ENCODE measurements around the gene ERMP1. TPM values are rescaled to one million over a fixed set of nuclear protein-coding genes. Genes with fewer than 3 reads are reported as not detected.
"Not testable (repeated sequence)": the region's sequence is repeated elsewhere in the genome, so short reads cannot be mapped to it uniquely, and the experiment has no call there.

Gene ERMP1
- total RNA-seq, result 10 to 100 TPM; 23.2 to 24.0 TPM

GRCh38 chr9:5832538-5833529 is at the start of gene ERMP1:
Gene ERMP1 (minus strand): TSS chr9:5833117. CDS start chr9:5833027, 90 bp downstream.
- Mint-ChIP-seq H3K36me3 (peaks cover 13% of the 10 kb centered on the region), H3K27me3 (no peaks in the 10 kb centered on the region), H3K9me3 (no peaks in the 10 kb centered on the region), H3K27ac (peak within 1 kb of the TSS; percentile 65), H3K4me1 (ENCODE audit: low read depth) (peaks cover 42% of the 10 kb centered on the region), H3K4me3 (peak within 1 kb of the TSS; percentile 86)
- ChIA-PET POLR2A (interaction anchor here (0.6 to 2.6 kb wide), 9 partner anchors 9 to 224 kb away, joined by 3 to 13 read pairs (median 3); partner anchors contain the start of gene RANBP6), CTCF (interaction anchor here (0.7 to 6.2 kb wide), 28 partner anchors 10 to 230 kb away, joined by 3 to 55 read pairs (median 4); partner anchors contain the start of gene RIC1)
- intact Hi-C loops (cut with micrococcal nuclease), result loop anchor here (1.0 to 5.0 kb wide), 7 partner anchors 9 to 1156 kb away; partner anchors contain the start of genes CD274, CDC37L1 and RIC1
- DNase-seq, result peak; percentile 94

GRCh38 chr9:5882244-5883012 is 49.5 kb upstream of the ERMP1 start:
- H3K4me1 Mint-ChIP-seq (ENCODE audit: low read depth); H3K9me3 Mint-ChIP-seq; H3K27ac Mint-ChIP-seq; POLR2A ChIA-PET; H3K27me3 Mint-ChIP-seq; H3K36me3 Mint-ChIP-seq; DNase-seq; H3K4me3 Mint-ChIP-seq; intact Hi-C loops (cut with micrococcal nuclease): not testable (repeated sequence)
- CTCF ChIA-PET, result interaction anchor here (7.7 kb wide), 1 partner anchor 170 kb away, joined by 166 read pairs; no protein-coding TSS in a partner anchor

- no peak overlapping the region for H3K4me3 Mint-ChIP-seq
- H3K4me1 Mint-ChIP-seq (ENCODE audit: low read depth), result peaks cover 2% of the 10 kb centered on the region
- no peaks in the 10 kb centered on the region for H3K27me3 Mint-ChIP-seq
- H3K27ac Mint-ChIP-seq, result no peak overlapping the region
- ChIA-PET CTCF (interaction anchor here (1.0 to 1.5 kb wide), 4 partner anchors 25 to 427 kb away, joined by 3 to 5 read pairs (median 4); no protein-coding TSS in a partner anchor), POLR2A (no interaction called here)
- no peak for DNase-seq
- no peaks in the 10 kb centered on the region for H3K36me3 Mint-ChIP-seq
- intact Hi-C loops (cut with micrococcal nuclease), result no loop called here
- H3K9me3 Mint-ChIP-seq, result no peaks in the 10 kb centered on the region
These were observed 46.7 kb upstream of the ERMP1 start for GRCh38 chr9:5879419-5880181.

GRCh38 chr9:5876711-5877110 is 43.8 kb upstream of the ERMP1 start:
- Mint-ChIP-seq H3K4me3 (no peak overlapping the region), H3K9me3 (no peaks in the 10 kb centered on the region), H3K4me1 (ENCODE audit: low read depth) (peaks cover 2% of the 10 kb centered on the region), H3K27ac (no peak overlapping the region), H3K27me3 (no peaks in the 10 kb centered on the region), H3K36me3 (no peaks in the 10 kb centered on the region)
- ChIA-PET CTCF (no interaction called here), POLR2A (no interaction called here)
- no peak for DNase-seq
- intact Hi-C loops (cut with micrococcal nuclease), result no loop called here

GRCh38 chr9:5876026-5876425 is 43.1 kb upstream of the ERMP1 start:
- no peak for DNase-seq
- intact Hi-C loops (cut with micrococcal nuclease), result no loop called here
- no peaks in the 10 kb centered on the region for H3K9me3 Mint-ChIP-seq
- CTCF ChIA-PET, result interaction anchor here (0.7 kb wide), 1 partner anchor 11 kb away, joined by 4 read pairs; no protein-coding TSS in a partner anchor
- H3K27ac Mint-ChIP-seq, result no peak overlapping the region
- H3K4me3 Mint-ChIP-seq, result no peak overlapping the region
- H3K27me3 Mint-ChIP-seq, result no peaks in the 10 kb centered on the region
- no peaks in the 10 kb centered on the region for H3K36me3 Mint-ChIP-seq
- POLR2A ChIA-PET, result no interaction called here
- H3K4me1 Mint-ChIP-seq (ENCODE audit: low read depth), result peaks cover 2% of the 10 kb centered on the region

GRCh38 chr9:5874048-5874447 is 41.1 kb upstream of the ERMP1 start:
- no peaks in the 10 kb centered on the region for H3K36me3 Mint-ChIP-seq
- POLR2A ChIA-PET, result no interaction called here
- H3K9me3 Mint-ChIP-seq, result no peaks in the 10 kb centered on the region
- no peaks in the 10 kb centered on the region for H3K27me3 Mint-ChIP-seq
- CTCF ChIA-PET, result interaction anchor here (1.5 to 2.0 kb wide), 2 partner anchors 10 to 12 kb away, joined by 4 to 10 read pairs; no protein-coding TSS in a partner anchor
- intact Hi-C loops (cut with micrococcal nuclease), result loop anchor here (2.0 kb wide), 1 partner anchor 73 kb away; no protein-coding TSS in a partner anchor
- no peak for DNase-seq
- no peak overlapping the region for H3K27ac Mint-ChIP-seq
- H3K4me3 Mint-ChIP-seq, result no peak overlapping the region
- peaks cover 11% of the 10 kb centered on the region for H3K4me1 Mint-ChIP-seq (ENCODE audit: low read depth)

- Mint-ChIP-seq H3K4me3 (no peak overlapping the region), H3K36me3 (no peaks in the 10 kb centered on the region), H3K27ac (no peak overlapping the region), H3K4me1 (ENCODE audit: low read depth) (peaks cover 11% of the 10 kb centered on the region), H3K27me3 (no peaks in the 10 kb centered on the region), H3K9me3 (no peaks in the 10 kb centered on the region)
- DNase-seq, result no peak
- ChIA-PET POLR2A (no interaction called here), CTCF (interaction anchor here (1.5 to 2.0 kb wide), 2 partner anchors 10 to 13 kb away, joined by 4 to 10 read pairs; no protein-coding TSS in a partner anchor)
- intact Hi-C loops (cut with micrococcal nuclease), result no loop called here
These were observed 40.5 kb upstream of the ERMP1 start for GRCh38 chr9:5873439-5873838.

- Mint-ChIP-seq H3K36me3 (no peaks in the 10 kb centered on the region), H3K4me1 (ENCODE audit: low read depth) (peaks cover 11% of the 10 kb centered on the region), H3K4me3 (no peak overlapping the region), H3K27ac (no peak overlapping the region), H3K9me3 (no peaks in the 10 kb centered on the region), H3K27me3 (no peaks in the 10 kb centered on the region)
- POLR2A ChIA-PET, result no interaction called here
- no peak for DNase-seq
- CTCF ChIA-PET, result interaction anchor here (0.7 to 1.5 kb wide), 2 partner anchors 9 to 318 kb away, joined by 4 read pairs; no protein-coding TSS in a partner anchor
- intact Hi-C loops (cut with micrococcal nuclease), result no loop called here
These were observed 39.6 kb upstream of the ERMP1 start for GRCh38 chr9:5872511-5872910.

GRCh38 chr9:5871785-5872184 is 38.9 kb upstream of the ERMP1 start:
- ChIA-PET CTCF (interaction anchor here (3.4 kb wide), 1 partner anchor 14 kb away, joined by 19 read pairs; no protein-coding TSS in a partner anchor), POLR2A (no interaction called here)
- DNase-seq, result no peak
- Mint-ChIP-seq H3K27me3 (no peaks in the 10 kb centered on the region), H3K4me3 (no peak overlapping the region), H3K27ac (no peak overlapping the region), H3K9me3 (no peaks in the 10 kb centered on the region), H3K4me1 (ENCODE audit: low read depth) (peaks cover 11% of the 10 kb centered on the region), H3K36me3 (peaks cover 2% of the 10 kb centered on the region)
- intact Hi-C loops (cut with micrococcal nuclease), result no loop called here

GRCh38 chr9:5870691-5871090 is 37.8 kb upstream of the ERMP1 start:
- H3K27me3 Mint-ChIP-seq, result no peaks in the 10 kb centered on the region
- ChIA-PET POLR2A (no interaction called here), CTCF (interaction anchor here (1.1 to 3.4 kb wide), 4 partner anchors 13 to 184 kb away, joined by 4 to 19 read pairs (median 12); partner anchors contain the start of gene ERMP1)
- no peak for DNase-seq
- peaks cover 9% of the 10 kb centered on the region for H3K4me1 Mint-ChIP-seq (ENCODE audit: low read depth)
- H3K9me3 Mint-ChIP-seq, result no peaks in the 10 kb centered on the region
- no peak overlapping the region for H3K27ac Mint-ChIP-seq
- intact Hi-C loops (cut with micrococcal nuclease), result no loop called here
- H3K36me3 Mint-ChIP-seq, result peaks cover 3% of the 10 kb centered on the region
- H3K4me3 Mint-ChIP-seq, result no peak overlapping the region

- intact Hi-C loops (cut with micrococcal nuclease), result no loop called here
- H3K9me3 Mint-ChIP-seq, result no peaks in the 10 kb centered on the region
- H3K27me3 Mint-ChIP-seq, result no peaks in the 10 kb centered on the region
- H3K36me3 Mint-ChIP-seq, result peaks cover 3% of the 10 kb centered on the region
- ChIA-PET CTCF (interaction anchor here (1.0 to 3.4 kb wide), 5 partner anchors 12 to 185 kb away, joined by 3 to 19 read pairs (median 10); partner anchors contain the start of gene ERMP1), POLR2A (no interaction called here)
- peaks cover 9% of the 10 kb centered on the region for H3K4me1 Mint-ChIP-seq (ENCODE audit: low read depth)
- no peak overlapping the region for H3K4me3 Mint-ChIP-seq
- no peak overlapping the region for H3K27ac Mint-ChIP-seq
- DNase-seq, result no peak
These were observed 37.1 kb upstream of the ERMP1 start for GRCh38 chr9:5870020-5870339.

Data from activated CD4-positive, alpha-beta memory T cell treated with anti-CD3 and anti-CD28 coated beads for 36 hours (primary cell).